GM21619 (cell line): ENCODE results near the gene PNPO.

Source experiments
- ATAC-seq: cut with Tn5 transposase; IDR thresholded peaks from one replicate; pipeline ENCODE4 v1.9.1; 2021; ENCODE audit not compliant: unreplicated experiment

The PNPO gene

DNA sequence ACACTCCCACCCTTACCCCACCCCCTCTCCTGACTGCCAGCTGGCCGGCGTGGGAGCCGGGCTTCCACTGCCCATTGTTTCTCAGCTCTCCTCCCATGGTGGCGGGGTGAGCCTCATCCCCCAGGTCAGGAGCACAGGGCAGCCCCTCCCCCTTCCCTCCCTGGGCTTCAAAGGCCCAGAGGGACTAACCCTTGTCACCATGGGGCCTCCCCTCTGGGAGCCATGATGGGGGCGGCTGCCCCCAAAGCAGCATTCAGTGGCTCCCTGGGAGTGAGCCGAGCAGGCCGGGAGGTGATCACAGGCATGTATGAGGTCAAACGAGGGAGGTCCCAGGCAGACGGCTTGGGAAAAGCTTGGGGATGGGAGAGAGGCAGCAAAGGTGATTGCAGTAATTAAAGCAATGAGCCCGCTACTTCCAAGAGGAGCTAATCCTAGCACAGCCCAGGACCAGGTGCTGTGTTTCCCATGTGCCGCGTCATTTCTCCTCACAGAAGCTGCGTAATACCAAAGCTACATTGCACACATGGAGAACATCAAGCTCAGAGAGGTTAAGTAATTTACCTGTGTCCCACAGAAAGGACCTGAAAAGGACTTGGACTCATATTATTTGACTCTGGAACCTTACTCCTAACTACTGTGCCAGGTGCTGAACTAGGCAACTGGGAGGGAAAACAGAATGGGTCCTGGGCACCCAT lies 54.0 kb downstream of the PNPO start:
- ATAC-seq: no peak

- ATAC-seq: no peak
These were observed 54.8 kb downstream of the PNPO start for GRCh38 chr17:47996201-47996600.

DNA sequence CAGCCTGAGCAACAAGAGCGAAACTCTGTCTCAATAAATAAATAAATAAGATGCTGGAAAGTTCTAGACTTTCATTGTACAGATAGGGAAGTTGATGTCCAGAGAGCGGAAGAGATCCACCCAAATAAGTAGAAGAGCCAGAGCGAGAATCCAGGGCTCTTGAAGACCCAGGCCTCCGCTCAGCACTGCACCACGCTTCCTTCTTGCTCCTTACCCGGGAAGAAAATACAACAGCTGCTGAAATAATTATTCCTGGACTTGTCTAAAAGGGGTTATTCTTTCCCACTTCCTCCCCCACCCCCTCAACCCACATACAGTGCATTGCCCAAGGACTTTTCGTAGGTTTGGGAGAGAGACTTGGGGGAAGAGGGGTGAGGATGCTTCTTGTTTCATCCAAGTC lies 56.2 kb downstream of the PNPO start:
- no peak for ATAC-seq

DNA sequence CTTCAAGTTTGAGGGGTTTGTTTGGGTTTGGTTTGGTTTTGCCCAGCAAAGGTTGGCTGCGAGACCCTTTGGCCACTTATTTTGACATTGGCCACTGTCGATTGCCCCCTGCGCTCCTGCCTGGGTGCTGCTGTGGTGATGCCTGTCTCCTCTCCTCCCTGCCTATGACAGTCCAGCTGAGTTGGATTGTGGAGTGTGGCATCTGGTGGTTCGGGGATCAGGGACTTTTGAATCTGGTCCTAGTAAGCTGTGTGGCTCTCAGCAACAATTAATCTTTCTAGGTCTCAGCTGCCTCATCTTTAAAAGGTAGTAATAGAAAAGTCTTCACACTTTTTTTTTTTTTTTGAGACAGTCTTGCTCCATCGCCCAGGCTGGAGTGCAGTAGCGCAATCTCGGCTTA lies 56.7 kb downstream of the PNPO start:
- ATAC-seq: no peak
